PC-9 (cell line): ENCODE data around the gene OR52I1.

Source experiments
- CTCF ChIP-seq: fragments of 200-600 bp; sonication (generic); conservative IDR thresholded peaks from 2 replicates; pipeline ENCODE4 v1.6.1; 2017; ENCODE audit warnings: mixed run types, antibody characterized with exemption, mild to moderate bottlenecking, moderate library complexity
- EZH2 ChIP-seq: fragments of 200-600 bp; sonication (generic); IDR thresholded peaks from 2 replicates; pipeline ENCODE4 v1.8.0; 2017; ENCODE audit warnings: antibody characterized with exemption, low read depth

DNA sequence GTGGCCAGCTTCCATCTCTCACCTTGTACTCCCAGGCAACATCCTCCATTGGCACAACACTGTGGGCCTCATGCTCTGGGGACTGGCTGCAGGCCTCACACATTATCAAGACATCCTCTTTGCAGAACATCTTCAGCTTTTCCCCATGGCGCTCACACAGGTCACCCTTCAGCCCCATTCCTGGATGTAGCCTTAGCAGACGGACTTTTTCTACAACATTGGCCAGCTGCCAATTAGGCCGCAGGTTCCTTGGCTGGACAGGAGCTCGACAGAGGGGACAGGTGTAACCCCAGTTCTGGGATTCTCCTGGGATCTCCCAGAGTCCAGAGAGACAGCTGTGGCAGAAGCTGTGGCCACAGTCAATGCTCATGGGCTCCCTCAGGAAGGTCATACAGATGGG is 11.2 kb downstream of the OR52I1 start:
- no peak for TF ChIP-seq CTCF
- no peak for TF ChIP-seq EZH2
